ENCODE data around the gene ZNF385A. TPM values are rescaled to one million over a fixed set of nuclear protein-coding genes. Genes with fewer than 3 reads are reported as not detected.

Gene ZNF385A
- total RNA-seq, 3 donors from 2014 or later (not counting 1 experiment from before 2014, with no cell fraction given), result 5.4 to 9.8 (median 8.9) TPM

DNA sequence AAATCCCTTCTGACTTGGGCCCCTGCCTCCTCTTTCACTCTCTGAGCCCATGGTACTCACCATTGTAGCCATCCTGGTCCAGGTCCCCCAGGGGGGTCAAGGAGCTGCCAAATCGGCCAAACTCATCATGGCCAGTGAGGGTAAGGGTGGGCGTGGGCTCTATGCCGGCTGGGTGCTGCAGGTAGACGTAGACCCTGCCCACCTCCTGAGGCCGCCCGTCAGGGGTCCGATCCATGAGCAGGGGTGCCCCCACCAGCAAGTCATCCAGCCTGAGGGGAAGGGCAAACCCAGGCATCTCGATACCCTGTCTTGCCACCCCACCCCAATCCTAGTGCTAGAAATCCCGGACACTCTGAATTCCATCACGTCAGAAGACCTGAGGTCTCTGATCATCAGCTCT is 20.6 kb upstream of the ZNF385A start:
- Mint-ChIP-seq H3K27ac (peak overlapping the region; percentile 62 to 74), H3K9me3 (no peaks in the 10 kb centered on the region), H3K4me1 (peaks cover 31 to 61% of the 10 kb centered on the region in 2 donors), H3K36me3 (peaks cover 19% of the 10 kb centered on the region), H3K27me3 (ENCODE audit: low read depth in 2 of 2) (no peaks in the 10 kb centered on the region), H3K4me3 (no peak overlapping the region)
- intact Hi-C loops (cut with micrococcal nuclease), result no loop called here
- no peaks in the 10 kb centered on the region for H3K9me3 ChIP-seq (ENCODE audit: control insufficient read depth, insufficient read depth, low read length)
- peaks cover 93% of the 10 kb centered on the region for H3K36me3 ChIP-seq (ENCODE audit: control insufficient read depth, insufficient read depth, low read length)
- TF ChIP-seq CTCF (IDR thresholded peaks at IDR 0.05), result no peak
- ATAC-seq (no peak), DNase-seq (no peak)
- WGBS (ENCODE audit: insufficient coverage), result 93% methylated on average over 10 of the region's 10 CpGs
- H3K27ac ChIP-seq (ENCODE audit: low read length), result no peak overlapping the region
- no peak overlapping the region for H3K4me3 ChIP-seq (ENCODE audit: low read length)
- H3K27me3 ChIP-seq (ENCODE audit: control insufficient read depth, insufficient read depth, low read length), result no peaks in the 10 kb centered on the region
- peaks cover 36% of the 10 kb centered on the region for H3K4me1 ChIP-seq (ENCODE audit: control insufficient read depth, insufficient read depth, low read length)

DNA sequence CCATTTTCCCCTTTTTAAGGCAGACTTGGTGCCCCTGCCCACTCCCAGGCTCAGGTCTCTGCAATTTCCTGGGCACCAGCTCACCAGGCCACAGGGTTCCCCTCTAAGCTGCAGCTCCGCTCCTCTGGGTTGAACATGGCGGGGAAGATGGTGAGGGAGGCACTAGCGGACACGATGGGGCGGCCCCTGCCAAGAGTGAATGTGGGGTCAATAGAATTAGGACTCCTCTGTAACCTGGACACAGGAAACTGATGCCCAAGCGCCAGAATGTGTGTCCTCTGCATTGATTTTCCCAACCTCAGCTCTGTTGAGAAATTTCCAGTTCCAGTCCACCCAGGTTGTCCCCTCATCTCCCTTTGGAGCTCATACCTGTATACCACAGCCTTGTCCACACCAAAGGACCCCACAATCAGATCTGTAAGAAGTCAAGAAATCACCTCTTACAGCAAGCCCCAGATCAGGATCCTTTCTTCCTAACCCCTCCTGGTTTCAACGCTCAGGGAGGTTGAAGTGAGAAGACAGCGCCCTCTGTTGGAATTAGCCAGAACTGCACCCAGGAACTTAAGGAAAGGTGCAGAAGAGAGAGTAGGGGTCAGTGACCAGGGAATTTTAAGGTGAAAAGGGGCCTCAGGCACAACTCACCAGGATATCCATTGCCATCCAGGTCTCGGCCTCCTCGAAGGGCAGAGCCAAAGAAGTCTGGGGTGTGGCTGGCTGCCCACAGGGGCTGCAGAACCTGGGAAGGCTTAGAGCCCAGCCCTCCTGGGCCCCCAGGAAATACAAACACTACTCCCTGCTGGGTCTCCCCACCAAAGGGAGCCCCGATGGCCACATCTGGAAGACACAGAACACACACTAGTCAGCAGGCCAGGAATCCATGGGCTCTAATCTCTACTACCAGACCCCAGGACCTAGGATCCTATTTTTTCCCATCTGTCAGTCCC is 19.8 kb upstream of the ZNF385A start:
- ATAC-seq (peak; percentile 66 to 82 (median 77)), DNase-seq (peak; percentile 60 to 86)
- Mint-ChIP-seq H3K27me3 (ENCODE audit: low read depth in 2 of 2) (no peaks in the 10 kb centered on the region), H3K36me3 (peaks cover 19% of the 10 kb centered on the region), H3K27ac (peak overlapping the region; percentile 74 to 86), H3K4me1 (peaks cover 33 to 57% of the 10 kb centered on the region in 2 donors), H3K4me3 (no peak overlapping the region), H3K9me3 (no peaks in the 10 kb centered on the region)
- no peaks in the 10 kb centered on the region for H3K9me3 ChIP-seq (ENCODE audit: control insufficient read depth, insufficient read depth, low read length)
- WGBS (ENCODE audit: insufficient coverage), result 69% methylated on average over 10 of the region's 11 CpGs
- H3K27me3 ChIP-seq (ENCODE audit: control insufficient read depth, insufficient read depth, low read length), result no peaks in the 10 kb centered on the region
- H3K27ac ChIP-seq (ENCODE audit: low read length), result peak overlapping the region; percentile 39
- intact Hi-C loops (cut with micrococcal nuclease), result no loop called here
- H3K4me3 ChIP-seq (ENCODE audit: low read length), result no peak overlapping the region
- peak; percentile 99 for TF ChIP-seq CTCF (IDR thresholded peaks at IDR 0.05)
- H3K4me1 ChIP-seq (ENCODE audit: control insufficient read depth, insufficient read depth, low read length), result peaks cover 31% of the 10 kb centered on the region
- H3K36me3 ChIP-seq (ENCODE audit: control insufficient read depth, insufficient read depth, low read length), result peaks cover 96% of the 10 kb centered on the region

DNA sequence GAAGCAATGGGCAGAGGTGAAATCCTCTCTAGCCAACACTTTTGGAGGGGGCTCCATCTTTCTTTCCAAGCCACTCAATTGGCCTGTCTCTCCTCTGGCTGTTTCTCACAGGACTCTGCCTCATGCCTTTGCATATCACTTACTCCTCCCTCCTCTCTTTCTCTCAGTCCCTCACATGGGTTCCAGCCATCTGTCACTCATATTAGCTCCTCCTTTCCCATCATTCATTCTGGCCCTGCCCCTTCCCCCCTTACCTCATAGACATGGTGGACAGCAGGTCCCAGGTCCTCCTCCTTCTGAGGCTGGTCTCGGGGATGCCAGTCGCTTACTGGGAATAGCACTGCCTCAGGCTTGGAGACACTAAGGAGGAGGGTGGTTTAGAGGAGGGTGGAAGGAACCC is 16.6 kb upstream of the ZNF385A start:
- Mint-ChIP-seq H3K27me3 (ENCODE audit: low read depth in 2 of 2) (no peaks in the 10 kb centered on the region), H3K27ac (peak overlapping the region; percentile 53 to 59), H3K9me3 (no peaks in the 10 kb centered on the region), H3K4me1 (peaks cover 23 to 40% of the 10 kb centered on the region in 2 donors), H3K4me3 (no peak overlapping the region), H3K36me3 (peaks cover 5% of the 10 kb centered on the region)
- WGBS (ENCODE audit: insufficient coverage), result 100% methylated on average over 2 of the region's 2 CpGs
- DNase-seq (no peak), ATAC-seq (no peak)
- no peak for TF ChIP-seq CTCF (IDR thresholded peaks at IDR 0.05)
- H3K4me3 ChIP-seq (ENCODE audit: low read length), result no peak overlapping the region
- H3K27me3 ChIP-seq (ENCODE audit: control insufficient read depth, insufficient read depth, low read length), result no peaks in the 10 kb centered on the region
- H3K27ac ChIP-seq (ENCODE audit: low read length), result no peak overlapping the region
- H3K4me1 ChIP-seq (ENCODE audit: control insufficient read depth, insufficient read depth, low read length), result peaks cover 21% of the 10 kb centered on the region
- intact Hi-C loops (cut with micrococcal nuclease), result no loop called here
- H3K9me3 ChIP-seq (ENCODE audit: control insufficient read depth, insufficient read depth, low read length), result no peaks in the 10 kb centered on the region
- H3K36me3 ChIP-seq (ENCODE audit: control insufficient read depth, insufficient read depth, low read length), result peaks cover 92% of the 10 kb centered on the region

Data from natural killer cell (primary cell).